GM21737 (cell line): ENCODE measurements around the gene CLHC1.
"Not testable (repeated sequence)": the region's sequence is repeated elsewhere in the genome, so short reads cannot be mapped to it uniquely, and the experiment has no call there.

Experiments
- ATAC-seq: cut with Tn5 transposase; IDR thresholded peaks from one replicate; pipeline ENCODE4 v1.9.1; 2021; ENCODE audit warnings: mild to moderate bottlenecking, moderate library complexity; ENCODE audit not compliant: unreplicated experiment

Gene CLHC1

GRCh38 chr2:55232084-55232862 lies at the start of gene CLHC1, which contains the start of gene RPS27A:
Gene CLHC1, minus strand, starts transcription at chr2:55232293. Its CDS starts 9,882 bp downstream, at chr2:55222411.
Gene RPS27A, plus strand, starts transcription at chr2:55232688. Its CDS starts 137 bp downstream, at chr2:55232825.
- ATAC-seq: peak; percentile 83

- not testable (repeated sequence) for ATAC-seq
Measured at GRCh38 chr2:55280851-55281546, 48.9 kb upstream of the CLHC1 start.

GRCh38 chr2:55279859-55280424 lies 47.8 kb upstream of the CLHC1 start:
- not testable (repeated sequence) for ATAC-seq

GRCh38 chr2:55279214-55279835 lies 47.2 kb upstream of the CLHC1 start:
- ATAC-seq: not testable (repeated sequence)

DNA sequence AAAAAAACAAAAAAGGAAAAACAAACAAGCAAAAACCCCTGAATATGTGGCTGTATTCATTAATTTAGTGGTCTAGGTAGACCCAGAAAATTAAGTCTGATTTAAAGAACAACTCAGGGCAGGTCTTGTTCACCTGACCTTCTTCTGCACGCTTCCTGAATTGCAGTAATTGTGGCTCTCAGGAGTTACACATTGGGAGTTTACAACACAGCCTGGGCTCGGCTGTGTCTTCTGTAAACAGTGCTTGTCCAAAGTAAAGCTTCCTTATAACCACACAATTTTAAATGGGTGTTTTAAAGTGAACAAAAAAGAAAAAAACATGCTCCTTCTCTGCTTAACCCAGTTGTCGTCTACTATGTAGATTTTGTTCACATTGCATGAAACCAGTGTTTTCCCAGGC lies 45.2 kb upstream of the CLHC1 start:
- ATAC-seq: no peak

DNA sequence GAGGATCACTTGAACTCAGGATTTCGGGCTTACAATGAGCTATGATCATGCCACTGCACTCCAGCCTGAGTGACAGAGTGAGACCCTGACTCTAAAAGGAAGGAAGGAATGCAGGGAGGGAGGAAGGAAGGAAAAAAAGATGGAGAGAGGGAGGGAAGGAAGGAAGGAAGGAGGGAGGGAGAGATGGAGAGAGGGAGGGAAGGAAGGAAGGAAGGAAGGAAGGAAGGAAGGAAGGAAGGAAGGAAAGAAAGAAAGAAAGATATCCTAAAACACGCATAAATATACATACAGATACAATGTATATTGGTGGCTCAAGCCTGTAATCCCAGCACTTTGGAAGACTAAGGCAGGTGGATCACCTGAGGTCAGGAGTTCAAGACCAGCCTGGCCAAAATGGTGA lies 42.3 kb upstream of the CLHC1 start:
- not testable (repeated sequence) for ATAC-seq

- no peak for ATAC-seq
Measured at GRCh38 chr2:55269645-55269990, 37.5 kb upstream of the CLHC1 start.

DNA sequence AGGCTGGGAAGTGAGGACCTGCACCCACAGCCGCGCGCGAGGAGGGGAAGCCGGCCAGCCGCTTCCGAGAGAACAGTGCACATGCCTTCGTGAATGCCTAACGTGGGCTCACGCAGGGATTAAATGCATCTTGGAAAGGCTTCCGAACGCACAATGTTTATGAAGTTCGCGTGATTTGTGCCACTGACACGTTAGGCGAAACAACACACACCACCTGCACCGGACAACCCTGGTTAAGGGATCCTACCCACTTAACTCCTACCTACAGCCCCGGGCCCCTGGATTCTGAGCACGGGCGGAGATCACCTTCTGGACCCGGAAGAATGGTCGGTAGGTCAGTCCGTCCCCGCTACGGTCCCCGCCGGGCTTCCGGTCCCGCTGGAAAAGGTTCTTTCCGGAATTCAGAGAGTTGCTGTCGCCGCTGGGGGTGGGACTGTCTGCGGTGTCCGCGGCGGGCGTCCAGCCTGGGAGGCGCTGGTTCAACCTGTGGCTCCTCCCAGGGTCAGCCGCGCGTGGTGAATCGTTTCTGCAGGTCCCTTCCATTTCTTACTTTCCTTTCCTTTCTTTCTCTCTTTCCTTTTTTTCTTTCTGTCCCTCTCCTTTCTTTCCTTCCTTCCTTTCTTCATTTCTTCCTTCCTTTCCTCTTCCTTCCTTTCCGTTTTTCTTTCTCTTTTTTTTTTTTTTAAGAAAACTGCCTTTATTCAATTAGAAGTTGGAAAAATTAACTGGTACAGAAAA lies 37.0 kb upstream of the CLHC1 start, which contains the start of gene MTIF2:
Gene MTIF2 (minus strand): TSS at position 325 of the 738 bp plus-strand sequence. CDS start 5,373 bp downstream, outside the sequence.
- ATAC-seq: peak; percentile 96

- no peak for ATAC-seq
Measured at GRCh38 chr2:55268288-55268906, 36.3 kb upstream of the CLHC1 start.

DNA sequence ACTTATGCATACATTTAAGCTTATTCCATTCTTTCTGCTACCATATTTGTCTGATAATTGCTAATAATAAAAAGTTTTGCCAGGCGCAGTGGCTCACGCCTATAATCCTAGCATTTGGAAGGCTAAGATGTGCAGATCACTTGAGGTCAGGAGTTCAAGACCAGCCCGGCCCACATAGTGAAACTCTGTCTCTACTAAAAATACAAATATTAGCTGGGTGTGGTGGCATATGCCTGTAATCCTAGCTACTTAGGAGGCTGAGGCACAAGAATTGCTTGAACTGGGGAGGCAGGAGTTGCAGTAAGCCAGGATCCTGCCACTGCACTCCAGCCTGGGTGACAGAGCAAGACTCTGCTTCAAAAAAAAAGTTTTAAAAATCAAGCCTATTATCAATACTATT lies 27.5 kb upstream of the CLHC1 start:
- ATAC-seq: not testable (repeated sequence)

- ATAC-seq: no peak
Measured at GRCh38 chr2:55252832-55253231, 20.7 kb upstream of the CLHC1 start.

- ATAC-seq: no peak
Measured at GRCh38 chr2:55247025-55247424, 14.9 kb upstream of the CLHC1 start.

DNA sequence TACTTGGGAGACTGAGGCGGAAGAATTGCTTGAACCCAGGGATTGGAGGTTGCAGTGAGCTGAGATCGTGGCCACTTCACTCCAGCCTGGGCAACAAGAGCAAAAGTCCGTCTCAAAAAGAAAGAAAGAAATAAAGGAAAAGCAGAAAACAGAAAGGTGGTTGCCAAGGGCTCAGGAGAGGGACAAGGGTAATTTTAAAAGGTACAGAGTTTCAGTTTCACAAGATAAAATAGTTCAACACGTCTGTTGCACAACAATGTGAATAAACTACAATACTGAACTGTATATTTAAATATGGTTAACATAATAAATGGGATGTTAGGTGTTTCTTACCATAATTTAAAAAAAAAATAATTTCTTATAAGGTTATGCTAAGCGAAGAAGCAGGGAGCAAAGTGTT lies 13.3 kb upstream of the CLHC1 start:
- no peak for ATAC-seq

- no peak for ATAC-seq
Measured at GRCh38 chr2:55242617-55243016, 10.5 kb upstream of the CLHC1 start.

DNA sequence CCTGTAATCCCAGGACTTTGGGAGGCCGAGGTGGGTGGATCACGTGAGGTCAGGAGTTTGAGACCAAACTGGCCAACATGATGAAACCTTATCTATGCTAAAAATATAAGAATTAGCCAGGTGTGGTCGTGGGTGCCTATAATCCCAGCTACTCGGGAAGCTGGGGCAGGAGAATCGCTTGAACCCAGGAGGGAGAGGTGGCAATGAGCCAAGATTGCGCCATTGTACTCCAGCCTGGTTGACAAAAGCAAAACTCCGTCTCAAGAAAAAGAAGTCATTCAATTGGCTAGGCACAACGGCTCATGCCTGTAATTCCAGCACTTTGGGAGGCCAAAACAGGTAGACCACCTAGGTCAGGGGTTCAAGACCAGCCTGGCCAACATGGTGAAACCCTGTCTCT lies 9.5 kb upstream of the CLHC1 start:
- not testable (repeated sequence) for ATAC-seq

DNA sequence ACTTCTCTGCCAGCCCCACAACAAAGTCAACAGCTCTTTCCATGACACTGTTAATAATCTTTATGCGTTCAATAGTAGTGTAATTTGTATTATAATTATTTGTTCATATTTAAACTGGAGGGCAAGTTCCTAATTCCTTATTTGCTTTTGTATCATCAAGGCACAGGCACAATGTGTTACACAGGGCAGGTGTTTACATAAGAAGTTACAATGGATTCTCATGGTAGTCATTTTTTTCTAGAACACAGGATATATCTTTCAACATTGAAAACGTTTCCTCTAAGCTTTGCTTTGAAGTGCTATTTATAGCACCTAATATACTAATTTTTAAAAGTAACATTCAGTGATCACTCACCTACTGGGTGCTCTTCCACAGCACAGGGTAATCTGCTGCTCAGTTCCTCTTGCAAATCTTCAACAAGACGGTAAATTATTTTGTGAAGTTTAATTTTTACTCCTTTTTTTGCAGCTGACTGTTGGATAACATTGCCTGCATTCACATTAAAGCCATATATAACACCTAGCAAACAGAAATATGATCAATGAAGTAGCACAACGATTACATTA lies 7.6 kb upstream of the CLHC1 start:
- ATAC-seq: no peak

GRCh38 chr2:55236992-55237543 lies 5.0 kb upstream of the CLHC1 start:
- ATAC-seq: no peak

GRCh38 chr2:55235724-55236538 lies 3.8 kb upstream of the CLHC1 start:
- ATAC-seq: no peak

DNA sequence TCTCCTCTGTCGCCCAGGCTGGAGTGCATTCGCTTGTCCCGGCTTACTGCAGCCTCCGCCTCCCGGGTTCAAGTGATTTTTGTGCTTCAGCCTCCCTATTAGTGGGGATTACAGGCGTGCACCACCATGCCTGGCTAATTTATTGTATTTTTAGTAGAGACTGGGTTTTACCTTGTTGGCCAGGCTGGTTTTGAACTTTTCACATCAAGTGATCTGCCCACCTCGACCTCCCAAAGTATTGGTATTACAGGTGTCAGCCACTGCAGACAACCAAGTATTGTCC lies 1.5 kb upstream of the CLHC1 start:
- no peak for ATAC-seq
